Subcutaneous adipose tissue (tissue), 4 donors: ENCODE data around the gene ATP2A3. TPM values are rescaled to one million over a fixed set of nuclear protein-coding genes. Genes with fewer than 3 reads are reported as not detected.

Experiments
- CTCF ChIP-seq: fragments of 450-650 bp; IDR thresholded peaks from one replicate; pipeline ENCODE4 v1.5.1; 2016; ENCODE audit warnings: low read depth, mild to moderate bottlenecking, control low read depth, antibody characterized with exemption, moderate library complexity
- total RNA-seq, 4 donors: library from RNA; depleted of rRNA; stranded (reverse); fragments of >200 nt; gene quantifications; one replicate each; pipeline ENCODE4 v1.1.0, GENCODE V29; 2016

Gene ATP2A3
- total RNA-seq, 4 donors from 2014 or later: 2.3 to 7.5 (median 3.3) TPM

- no peak for TF ChIP-seq CTCF
Measured at GRCh38 chr17:3915995-3916696, 48.1 kb downstream of the ATP2A3 start, which contains the start of gene P2RX1. P2RX1 (minus strand) TSS chr17:3916465; CDS start chr17:3916225, 240 bp downstream.

GRCh38 chr17:3915581-3915994 is 48.6 kb downstream of the ATP2A3 start:
- TF ChIP-seq CTCF: no peak

- no peak for TF ChIP-seq CTCF
Measured at GRCh38 chr17:3914312-3914670, 49.9 kb downstream of the ATP2A3 start.

GRCh38 chr17:3913531-3914311 is 50.5 kb downstream of the ATP2A3 start:
- no peak for TF ChIP-seq CTCF

GRCh38 chr17:3912827-3913226 is 51.4 kb downstream of the ATP2A3 start:
- no peak for TF ChIP-seq CTCF

GRCh38 chr17:3911271-3912053 is 52.8 kb downstream of the ATP2A3 start:
- TF ChIP-seq CTCF: no peak
